HepG2 (cell line): ENCODE measurements around the gene EDAR. TPM values are rescaled to one million over a fixed set of nuclear protein-coding genes. Genes with fewer than 3 reads are reported as not detected.

Experiments
- ATAC-seq: fragments of 200-7000 bp; cut with Tn5 transposase; 3 replicates; pipeline ENCODE4 v1.9.1; 2020; ENCODE audit warnings: mild to moderate bottlenecking, moderate library complexity
- BruUV-seq: library from RNA; stranded (reverse); fragments of 400-500 nt; replicated peaks from 2 replicates; lab custom pipeline; 2021; lab: Mats Ljungman, UMichigan
- CTCF ChIA-PET: fragments of 300-600 bp; formaldehyde crosslinking; extraction: SDS; loops from one replicate; lab custom pipeline; 2021; ENCODE audit warnings: low total read pairs, inconsistent platforms, low intra/inter-chr PET ratio; lab: Yijun Ruan, JAX
- POLR2A ChIA-PET: fragments of 350-600 bp; sonication (Branson Sonifier 250); formaldehyde crosslinking; loops from one replicate; lab custom pipeline; 2020; ENCODE audit warnings: antibody characterized with exemption, inconsistent platforms; lab: Yijun Ruan, JAX
- DNase-seq: peaks from one replicate; pipeline ENCODE4 v3.0.0-alpha.2; 2015; ENCODE audit warnings: low spot score
- FAIRE-seq: peaks from 3 replicates; lab custom pipeline; 2011; peaks lifted over from hg19 to GRCh38; lab: Jason Lieb, UNC
- H2AFZ ChIP-seq: one replicate; pipeline ENCODE4 v1.6.1; 2011; ENCODE audit warnings: low read length, inconsistent platforms
- H3K27ac ChIP-seq: fragments of 300-600 bp; 3 replicates; pipeline ENCODE4 v1.8.0; 2011; ENCODE audit warnings: mixed run types, mild to moderate bottlenecking, mixed read lengths, low read length, inconsistent platforms; ENCODE audit not compliant: insufficient read depth; ENCODE audit errors: extremely low read length
- H3K27me3 ChIP-seq, 2 experiments: fragments of 200-600 bp in 1 of 2; 2 replicates in 1 of 2; 3 replicates in 1 of 2; pipeline versions ENCODE4 v1.6.0 to v1.8.0; 2011; ENCODE audit warnings: low read length in 2 of 2, mild to moderate bottlenecking in 2 of 2, moderate library complexity in 2 of 2, inconsistent platforms in 1 of 2; ENCODE audit not compliant: insufficient read depth in 2 of 2, control insufficient read depth in 1 of 2
- H3K36me3 ChIP-seq, 2 experiments: fragments of 200-600 bp in 1 of 2; replicated peaks in 1 of 2; 2 replicates in 1 of 2; 3 replicates in 1 of 2; pipeline versions ENCODE4 v1.5.1 to v1.8.0; 2011; ENCODE audit warnings: low read length in 2 of 2, inconsistent platforms in 1 of 2; ENCODE audit not compliant: insufficient read depth in 2 of 2, control insufficient read depth in 1 of 2
- H3K4me1 ChIP-seq: 2 replicates; pipeline ENCODE4 v1.5.1; 2012; ENCODE audit warnings: low read length, inconsistent platforms; ENCODE audit not compliant: insufficient read depth
- H3K4me2 ChIP-seq: 2 replicates; pipeline ENCODE4 v1.6.0; 2011; ENCODE audit warnings: low read depth, low read length, inconsistent platforms
- H3K4me3 ChIP-seq, 3 experiments: fragments of 200-600 bp in 1 of 3; sonication (generic), shearing (Covaris generic) in 1 of 3; replicated peaks in 1 of 3; 2 replicates each; pipeline ENCODE4 v1.5.1; 2011 to 2016; ENCODE audit warnings: low read length in 3 of 3, inconsistent platforms in 2 of 3, low read depth in 2 of 3, mild to moderate bottlenecking in 2 of 3, control low read depth in 1 of 3, mixed read lengths in 1 of 3; ENCODE audit not compliant: insufficient read depth in 1 of 3
- H3K79me2 ChIP-seq: one replicate; pipeline ENCODE4 v1.6.1; 2011; ENCODE audit warnings: low read length, inconsistent platforms; ENCODE audit not compliant: insufficient read depth
- H3K9ac ChIP-seq: 2 replicates; pipeline ENCODE4 v1.6.0; 2011; ENCODE audit warnings: mild to moderate bottlenecking, low read depth, low read length, inconsistent platforms; ENCODE audit not compliant: insufficient read depth
- H3K9me3 ChIP-seq: 2 replicates; pipeline ENCODE4 v1.5.1; 2012; ENCODE audit warnings: mild to moderate bottlenecking, low read length
- H4K20me1 ChIP-seq: 2 replicates; pipeline ENCODE4 v1.6.0; 2011; ENCODE audit warnings: inconsistent platforms, mild to moderate bottlenecking, low read length, moderate library complexity; ENCODE audit not compliant: insufficient read depth
- HMG20A ChIP-seq: IDR thresholded peaks from 2 replicates; pipeline ENCODE4 v1.6.1; 2016; ENCODE audit warnings: borderline replicate concordance
- IKZF5 ChIP-seq: IDR thresholded peaks from 2 replicates; pipeline ENCODE4 v1.6.1; 2018; ENCODE audit warnings: missing genetic modification reagents, mild to moderate bottlenecking, missing compliant biosample characterization
- IRF2 ChIP-seq: IDR thresholded peaks from 2 replicates; pipeline ENCODE4 v1.6.1; 2018; ENCODE audit warnings: missing genetic modification reagents, missing compliant biosample characterization
- KLF13 ChIP-seq: sonication (generic); formaldehyde crosslinking; IDR thresholded peaks from 2 replicates; pipeline ENCODE4 v1.4.0; 2020; ENCODE audit warnings: mild to moderate bottlenecking, missing genetic modification reagents
- LCORL ChIP-seq, 2 experiments: fragments of 450-650 bp in 1 of 2; sonication (generic) in 1 of 2; formaldehyde crosslinking in 1 of 2; IDR thresholded peaks; 2 replicates each; pipeline versions ENCODE4 v1.5.0 to v1.6.1; 2017 to 2020; ENCODE audit warnings: antibody characterized with exemption in 1 of 2, missing genetic modification reagents in 1 of 2
- NFATC3 ChIP-seq: sonication (generic); formaldehyde crosslinking; IDR thresholded peaks from 2 replicates; pipeline ENCODE4 v1.5.1; 2020; ENCODE audit warnings: mild to moderate bottlenecking, missing genetic modification reagents
- ZBTB43 ChIP-seq: sonication (generic); formaldehyde crosslinking; conservative IDR thresholded peaks from 2 replicates; pipeline ENCODE4 v1.4.0; 2020; ENCODE audit warnings: missing genetic modification reagents
- ZNF644 ChIP-seq: IDR thresholded peaks from 2 replicates; pipeline ENCODE4 v1.6.1; 2016; ENCODE audit warnings: low read depth
- ZNF782 ChIP-seq: sonication (generic); formaldehyde crosslinking; IDR thresholded peaks from 2 replicates; pipeline ENCODE4 v1.4.0; 2020; ENCODE audit warnings: missing genetic modification reagents, mild to moderate bottlenecking, borderline replicate concordance
- ZNF850 ChIP-seq: sonication (generic); formaldehyde crosslinking; conservative IDR thresholded peaks from 2 replicates; pipeline ENCODE4 v1.9.0; 2021; ENCODE audit warnings: mild to moderate bottlenecking, missing genetic modification reagents
- WGBS: methylation state at CpG from one replicate; pipeline ENCODE4 v1.1.6; 2017; ENCODE audit warnings: low lambda C conversion rate; 5-methylcytosine and 5-hydroxymethylcytosine counted together
- in situ Hi-C: cut with HindIII; loops from 2 replicates; pipeline ENCODE4 v1.10.0; 2017; ENCODE audit warnings: low pct_unique_long_range_greater_than_20kb; ENCODE audit not compliant: extremely low pct_ligation_motif_present
- intact Hi-C: fragments of 100-400 bp; cut with micrococcal nuclease; formaldehyde crosslinking; loops from one replicate; pipeline ENCODE4 v1.10.0; 2022; ENCODE audit not compliant: unreplicated experiment
- polyA plus RNA-seq, 8 experiments: library from polyadenylated mRNA; depleted of rRNA in 3 of 8; stranded (reverse) in 7 of 8; unstranded in 1 of 8; fragments of >200 nt; fragmentation: Illumina TruSeq in 4 of 8; extraction: Trizol in 4 of 8; gene quantifications; 2 replicates each; pipeline versions ENCODE4 v1.2.1 to v1.2.3, GENCODE V29; 2011 to 2016; ENCODE audit warnings: low read depth in 4 of 8, missing spikeins in 1 of 8, mixed read lengths in 1 of 8; ENCODE audit not compliant: insufficient read depth in 1 of 8
- total RNA-seq, 5 experiments: library from RNA; depleted of rRNA; stranded (reverse); fragments of >200 nt; fragmentation: Illumina TruSeq; extraction: Trizol; gene quantifications; 2 replicates each; pipeline ENCODE4 v1.2.3, GENCODE V29; 2016; ENCODE audit warnings: low read depth in 1 of 5

The EDAR gene
- total and polyA plus RNA-seq, 2 of the 13 experiments (the other 11 are each of a cell fraction or from before 2014, with no cell fraction given) = not detected

- H3K27ac ChIP-seq = no peak overlapping the region
- H4K20me1 ChIP-seq = no peaks in the 10 kb centered on the region
- no peak overlapping the region for H3K4me3 ChIP-seq
- WGBS = 76% methylated on average over 12 of the region's 13 CpGs
- H3K4me1 ChIP-seq = no peaks in the 10 kb centered on the region
- DNase-seq = no peak
- no peak for TF ChIP-seq ZNF782
- no peak for TF ChIP-seq IKZF5 (CRISPR knock-in tag)
- no peak for TF ChIP-seq IRF2
- no peak for TF ChIP-seq ZNF644 (CRISPR knock-in tag)
- no peak for TF ChIP-seq ZBTB43
- TF ChIP-seq NFATC3 (CRISPR knock-in tag) = no peak
- no peak for TF ChIP-seq LCORL (IDR thresholded peaks at IDR 0.05)
- TF ChIP-seq LCORL (CRISPR knock-in tag; IDR thresholded peaks at IDR 0.05) = no peak
- no peak for TF ChIP-seq ZNF850
- TF ChIP-seq HMG20A (CRISPR knock-in tag) = no peak
- TF ChIP-seq KLF13 (CRISPR knock-in tag) = no peak
- TF ChIP-seq, all 625 proteins: peak for 0
- in situ Hi-C loops (no loop called here), intact Hi-C loops (no loop called here)
- no peak overlapping the region for H3K9ac ChIP-seq
- H2AFZ ChIP-seq = no peak overlapping the region
- no peaks in the 10 kb centered on the region for H3K27me3 ChIP-seq
- H3K79me2 ChIP-seq = no peaks in the 10 kb centered on the region
- FAIRE-seq = no peak
- ChIA-PET POLR2A (no interaction called here), CTCF (no interaction called here)
- no peaks in the 10 kb centered on the region for H3K36me3 ChIP-seq
- BruUV-seq = no TSS peak
- H3K4me2 ChIP-seq = no peak overlapping the region
- no peaks in the 10 kb centered on the region for H3K9me3 ChIP-seq
- no peak for ATAC-seq
Measured at GRCh38 chr2:108896741-108897140, 92.3 kb downstream of the EDAR start.
